Osteoblast (primary cell): ENCODE data around the gene NPEPL1. TPM values are rescaled to one million over a fixed set of nuclear protein-coding genes. Genes with fewer than 3 reads are reported as not detected.
A peak's percentile ranks its signal among the peaks of the same experiment; 100 is the strongest.

ENCODE experiments used
- DNase-seq: peaks from one replicate; pipeline ENCODE4 v3.0.0; 2011; ENCODE audit warnings: low spot score, mixed read lengths; ENCODE audit not compliant: insufficient read length; ENCODE audit errors: missing footprints
- H2AFZ ChIP-seq: 2 replicates; pipeline ENCODE4 v1.6.0; 2011; ENCODE audit warnings: mild to moderate bottlenecking, low read length
- H3K27ac ChIP-seq: 2 replicates; pipeline ENCODE4 v1.5.1; 2011; ENCODE audit warnings: mild to moderate bottlenecking, low read depth, low read length, moderate library complexity
- H3K27me3 ChIP-seq: 2 replicates; pipeline ENCODE4 v1.6.0; 2012; ENCODE audit warnings: mild to moderate bottlenecking, control low read depth, inconsistent platforms, low read length, moderate library complexity; ENCODE audit not compliant: insufficient read depth
- H3K36me3 ChIP-seq: 2 replicates; pipeline ENCODE4 v1.5.1; 2011; ENCODE audit warnings: mild to moderate bottlenecking, low read length, control low read depth, moderate library complexity; ENCODE audit not compliant: insufficient read depth
- H3K4me1 ChIP-seq: 2 replicates; pipeline ENCODE4 v1.5.1; 2011; ENCODE audit warnings: mild to moderate bottlenecking, low read length, control low read depth, moderate library complexity; ENCODE audit not compliant: insufficient read depth
- H3K4me2 ChIP-seq: 2 replicates; pipeline ENCODE4 v1.6.0; 2011; ENCODE audit warnings: mild to moderate bottlenecking, low read length; ENCODE audit not compliant: insufficient read depth
- H3K4me3 ChIP-seq: fragments of 200-600 bp; sonication (generic); 3 replicates; pipeline ENCODE4 v1.5.1; 2012; ENCODE audit warnings: mild to moderate bottlenecking, low read length, inconsistent platforms; ENCODE audit not compliant: insufficient read depth
- H3K79me2 ChIP-seq: 2 replicates; pipeline ENCODE4 v1.6.0; 2012; ENCODE audit warnings: mild to moderate bottlenecking, low read length, control low read depth, inconsistent platforms; ENCODE audit not compliant: insufficient read depth
- H3K9me3 ChIP-seq: 2 replicates; pipeline ENCODE4 v1.5.1; 2011; ENCODE audit warnings: low read depth, low read length, control low read depth
- H4K20me1 ChIP-seq: 2 replicates; pipeline ENCODE4 v1.6.0; 2012; ENCODE audit warnings: mild to moderate bottlenecking, low read length, control low read depth; ENCODE audit not compliant: insufficient read depth
- total RNA-seq: library from RNA; depleted of rRNA; stranded (reverse); fragments of >200 nt; gene quantifications from 2 replicates; pipeline ENCODE4 v1.2.3, GENCODE V29; 2012
- TF ChIP-seq, protein P1 (sequence below): IDR thresholded peaks from 2 replicates; pipeline ENCODE4 v1.5.1; 2011; ENCODE audit warnings: mild to moderate bottlenecking, low read depth, low read length, moderate library complexity; ENCODE audit errors: extremely low read depth

The NPEPL1 gene
- total RNA-seq, 1 donor = 29.7 TPM

DNA sequence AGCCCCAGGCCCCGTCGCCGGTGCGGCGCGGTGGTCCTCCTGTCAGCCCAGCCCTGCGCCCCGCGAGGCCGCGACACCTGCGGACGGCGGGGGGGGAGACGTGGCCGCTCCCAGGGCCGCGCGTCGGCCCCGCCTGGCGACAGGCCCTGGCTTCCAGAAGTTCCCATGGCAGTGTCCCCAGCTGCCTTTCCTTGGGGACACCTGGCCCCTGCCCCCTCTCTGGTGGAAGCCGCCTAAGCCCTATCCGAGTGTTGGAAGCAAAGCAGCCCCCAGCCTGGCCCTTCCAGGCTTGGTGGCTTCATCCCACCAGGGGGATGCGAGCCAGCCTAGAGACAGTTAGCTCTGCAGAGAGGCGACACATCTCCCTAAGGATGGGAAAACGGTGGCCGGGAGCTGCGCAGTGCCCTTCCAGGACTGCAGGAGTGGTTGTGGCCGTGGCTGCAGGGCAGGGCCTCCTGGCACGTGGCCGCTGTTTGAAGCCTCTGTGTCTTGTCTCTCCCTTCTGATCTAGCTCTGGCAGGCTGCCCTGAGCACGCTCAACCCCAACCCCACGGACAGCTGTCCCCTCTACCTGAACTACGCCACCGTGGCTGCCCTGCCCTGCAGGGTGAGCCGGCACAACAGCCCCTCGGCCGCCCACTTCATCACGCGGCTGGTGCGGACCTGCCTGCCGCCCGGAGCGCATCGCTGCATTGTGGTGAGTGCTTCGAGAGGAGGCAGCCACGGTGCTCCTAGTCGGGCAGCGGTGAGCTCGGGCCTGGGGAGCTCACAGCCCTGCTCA is 816 bp downstream of the NPEPL1 start:
- no peaks in the 10 kb centered on the region for H3K27me3 ChIP-seq
- no peaks in the 10 kb centered on the region for H4K20me1 ChIP-seq
- TF ChIP-seq, protein P1, sequence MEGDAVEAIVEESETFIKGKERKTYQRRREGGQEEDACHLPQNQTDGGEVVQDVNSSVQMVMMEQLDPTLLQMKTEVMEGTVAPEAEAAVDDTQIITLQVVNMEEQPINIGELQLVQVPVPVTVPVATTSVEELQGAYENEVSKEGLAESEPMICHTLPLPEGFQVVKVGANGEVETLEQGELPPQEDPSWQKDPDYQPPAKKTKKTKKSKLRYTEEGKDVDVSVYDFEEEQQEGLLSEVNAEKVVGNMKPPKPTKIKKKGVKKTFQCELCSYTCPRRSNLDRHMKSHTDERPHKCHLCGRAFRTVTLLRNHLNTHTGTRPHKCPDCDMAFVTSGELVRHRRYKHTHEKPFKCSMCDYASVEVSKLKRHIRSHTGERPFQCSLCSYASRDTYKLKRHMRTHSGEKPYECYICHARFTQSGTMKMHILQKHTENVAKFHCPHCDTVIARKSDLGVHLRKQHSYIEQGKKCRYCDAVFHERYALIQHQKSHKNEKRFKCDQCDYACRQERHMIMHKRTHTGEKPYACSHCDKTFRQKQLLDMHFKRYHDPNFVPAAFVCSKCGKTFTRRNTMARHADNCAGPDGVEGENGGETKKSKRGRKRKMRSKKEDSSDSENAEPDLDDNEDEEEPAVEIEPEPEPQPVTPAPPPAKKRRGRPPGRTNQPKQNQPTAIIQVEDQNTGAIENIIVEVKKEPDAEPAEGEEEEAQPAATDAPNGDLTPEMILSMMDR = no peak
- peak overlapping the region; percentile 74 for H2AFZ ChIP-seq
- peaks cover 23% of the 10 kb centered on the region for H3K4me1 ChIP-seq
- H3K27ac ChIP-seq = no peak overlapping the region
- peaks cover 18% of the 10 kb centered on the region for H3K79me2 ChIP-seq
- peak; percentile 85 for DNase-seq
- peak overlapping the region; percentile 70 for H3K4me3 ChIP-seq
- H3K36me3 ChIP-seq = peaks cover 14% of the 10 kb centered on the region
- no peaks in the 10 kb centered on the region for H3K9me3 ChIP-seq
- peak overlapping the region; percentile 82 for H3K4me2 ChIP-seq

DNA sequence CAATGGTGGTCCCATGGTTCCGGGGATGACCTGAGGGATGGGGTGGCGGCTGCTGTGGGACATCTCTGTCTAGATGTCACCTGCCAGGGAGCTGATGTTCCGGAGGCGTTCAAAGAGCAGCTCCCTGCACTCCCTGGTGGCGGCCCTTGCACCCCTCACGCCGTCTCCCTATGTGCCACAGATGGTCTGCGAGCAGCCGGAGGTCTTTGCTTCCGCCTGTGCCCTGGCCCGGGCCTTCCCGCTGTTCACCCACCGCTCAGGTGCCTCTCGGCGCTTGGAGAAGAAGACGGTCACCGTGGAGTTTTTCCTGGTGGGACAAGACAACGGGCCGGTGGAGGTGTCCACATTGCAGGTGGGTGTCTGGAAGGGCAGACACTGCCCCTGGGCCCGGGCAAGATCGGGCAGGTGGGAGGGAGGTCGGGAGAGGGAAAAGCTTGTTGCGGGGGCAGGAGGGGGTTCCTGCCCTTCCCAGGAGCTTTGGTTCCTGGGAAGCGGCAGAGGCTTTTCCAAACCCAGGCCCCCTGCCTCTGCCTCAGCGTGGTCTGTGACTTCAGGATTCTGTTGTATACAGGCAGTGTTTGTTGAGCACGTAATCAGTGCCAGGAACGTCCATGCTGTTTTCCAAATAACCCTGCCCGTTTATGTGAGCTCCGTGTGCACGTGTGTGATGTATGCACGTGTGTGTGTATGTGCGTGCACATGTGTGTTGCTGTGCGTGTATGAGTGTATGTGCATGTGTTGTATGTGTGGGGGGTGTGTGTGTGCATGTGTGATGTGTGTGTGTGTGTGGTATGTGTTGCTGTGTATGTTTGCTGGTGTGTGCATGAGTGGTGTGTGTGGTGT is 1.9 kb downstream of the NPEPL1 start:
- no peak overlapping the region for H3K27ac ChIP-seq
- H3K79me2 ChIP-seq = peaks cover 18% of the 10 kb centered on the region
- DNase-seq = peak; percentile 68
- H3K4me2 ChIP-seq = peak overlapping the region; percentile 82
- no peaks in the 10 kb centered on the region for H4K20me1 ChIP-seq
- no peaks in the 10 kb centered on the region for H3K9me3 ChIP-seq
- peaks cover 21% of the 10 kb centered on the region for H3K36me3 ChIP-seq
- no peak overlapping the region for H3K4me3 ChIP-seq
- H2AFZ ChIP-seq = no peak overlapping the region
- H3K4me1 ChIP-seq = peaks cover 23% of the 10 kb centered on the region
- TF ChIP-seq, protein P1 = no peak
- no peaks in the 10 kb centered on the region for H3K27me3 ChIP-seq

DNA sequence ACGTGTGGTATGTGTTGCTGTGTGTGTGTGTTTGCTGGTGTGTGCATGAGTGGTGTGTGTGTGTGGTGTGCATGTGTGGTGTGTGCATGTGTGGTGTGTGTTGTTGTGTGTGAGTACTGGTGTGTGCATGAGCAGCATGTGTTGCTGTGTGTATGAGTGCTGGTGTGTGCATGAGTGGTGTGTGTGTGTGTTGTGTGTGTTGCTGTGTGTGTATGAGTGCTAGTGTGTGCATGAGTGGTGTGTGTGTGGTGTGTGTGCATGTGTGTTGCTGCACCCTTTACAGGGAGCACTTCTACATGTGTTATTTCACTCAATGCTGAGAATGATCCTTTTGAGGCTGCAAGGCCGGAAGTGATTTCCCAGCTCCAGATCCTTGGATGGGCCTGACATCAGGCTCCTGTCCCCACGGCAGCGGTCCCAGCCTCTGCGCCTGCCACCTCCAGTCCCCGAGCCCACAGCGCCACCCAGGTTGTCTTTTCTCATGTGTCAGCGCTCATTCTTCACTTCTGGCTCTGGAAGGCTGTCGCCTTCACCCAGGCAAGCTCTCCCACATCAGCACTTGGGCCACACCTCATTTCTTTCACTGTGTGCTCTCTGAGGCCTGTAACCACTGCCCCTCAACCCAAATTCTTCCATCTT is 2.6 kb downstream of the NPEPL1 start:
- Histone ChIP-seq H3K27ac (no peak overlapping the region), H2AFZ (no peak overlapping the region), H3K27me3 (no peaks in the 10 kb centered on the region), H3K9me3 (no peaks in the 10 kb centered on the region), H4K20me1 (no peaks in the 10 kb centered on the region), H3K79me2 (peaks cover 18% of the 10 kb centered on the region), H3K36me3 (peaks cover 23% of the 10 kb centered on the region), H3K4me2 (no peak overlapping the region), H3K4me1 (peaks cover 18% of the 10 kb centered on the region), H3K4me3 (no peak overlapping the region)
- DNase-seq = peak; percentile 43
- TF ChIP-seq, protein P1 = no peak
